Astrocyte (in vitro differentiated cells and primary cell): ENCODE data around the gene MYO5A. TPM values are rescaled to one million over a fixed set of nuclear protein-coding genes. Genes with fewer than 3 reads are reported as not detected.

Experiments
- DNase-seq: peaks from one replicate; pipeline ENCODE4 v3.0.0-alpha.2; 2010; ENCODE audit warnings: low read depth
- FAIRE-seq: peaks from 2 replicates; lab custom pipeline; 2011; peaks lifted over from hg19 to GRCh38; lab: Jason Lieb, UNC
- H2AFZ ChIP-seq: 2 replicates; pipeline ENCODE4 v1.6.0; 2012; ENCODE audit warnings: low read depth, low read length, inconsistent platforms
- H3K27ac ChIP-seq: 2 replicates; pipeline ENCODE4 v1.5.1; 2011; ENCODE audit warnings: low read depth, low read length, inconsistent platforms
- H3K27me3 ChIP-seq: 2 replicates; pipeline ENCODE4 v1.6.0; 2011; ENCODE audit warnings: low read length, inconsistent platforms; ENCODE audit not compliant: insufficient read depth
- H3K36me3 ChIP-seq: 2 replicates; pipeline ENCODE4 v1.5.1; 2011; ENCODE audit warnings: low read length, inconsistent platforms; ENCODE audit not compliant: insufficient read depth
- H3K4me1 ChIP-seq: 2 replicates; pipeline ENCODE4 v1.5.1; 2011; ENCODE audit warnings: low read length, inconsistent platforms; ENCODE audit not compliant: insufficient read depth
- H3K4me2 ChIP-seq: 2 replicates; pipeline ENCODE4 v1.6.0; 2012; ENCODE audit warnings: low read length, inconsistent platforms
- H3K4me3 ChIP-seq: 2 replicates; pipeline ENCODE4 v1.5.1; 2011; ENCODE audit warnings: low read depth, mild to moderate bottlenecking, low read length, inconsistent platforms; ENCODE audit not compliant: insufficient read depth
- H3K79me2 ChIP-seq: 2 replicates; pipeline ENCODE4 v1.6.0; 2012; ENCODE audit warnings: mild to moderate bottlenecking, low read length, inconsistent platforms; ENCODE audit not compliant: insufficient read depth
- H3K9ac ChIP-seq: 2 replicates; pipeline ENCODE4 v1.6.0; 2012; ENCODE audit warnings: mild to moderate bottlenecking, low read length, inconsistent platforms
- H3K9me3 ChIP-seq: 2 replicates; pipeline ENCODE4 v1.5.1; 2012; ENCODE audit warnings: low read depth, mild to moderate bottlenecking, low read length, inconsistent platforms; ENCODE audit not compliant: insufficient read depth
- H4K20me1 ChIP-seq: 2 replicates; pipeline ENCODE4 v1.6.0; 2012; ENCODE audit warnings: low read length, inconsistent platforms; ENCODE audit not compliant: insufficient read depth
- H3K27ac Mint-ChIP-seq: one replicate; pipeline ENCODE4 v1.8.0; 2021; ENCODE audit warnings: mild to moderate bottlenecking, mixed read lengths; ENCODE audit not compliant: unreplicated experiment
- H3K27me3 Mint-ChIP-seq: one replicate; pipeline ENCODE4 v1.8.0; 2021; ENCODE audit warnings: low read depth, mixed read lengths; ENCODE audit not compliant: unreplicated experiment
- H3K36me3 Mint-ChIP-seq: one replicate; pipeline ENCODE4 v1.8.0; 2021; ENCODE audit warnings: low read depth, mixed read lengths; ENCODE audit not compliant: unreplicated experiment
- H3K4me1 Mint-ChIP-seq: one replicate; pipeline ENCODE4 v1.8.0; 2021; ENCODE audit warnings: low read depth, mixed read lengths; ENCODE audit not compliant: unreplicated experiment
- H3K4me3 Mint-ChIP-seq: one replicate; pipeline ENCODE4 v1.8.0; 2021; ENCODE audit warnings: mild to moderate bottlenecking, moderate library complexity, mixed read lengths; ENCODE audit not compliant: unreplicated experiment
- H3K9me3 Mint-ChIP-seq: one replicate; pipeline ENCODE4 v1.8.0; 2021; ENCODE audit warnings: mild to moderate bottlenecking, mixed read lengths; ENCODE audit not compliant: unreplicated experiment
- EZH2 ChIP-seq: IDR thresholded peaks from 2 replicates; pipeline ENCODE4 v1.6.1; 2012; ENCODE audit warnings: mild to moderate bottlenecking, low read length, inconsistent platforms; ENCODE audit not compliant: insufficient read depth
- total RNA-seq: library from RNA; stranded (reverse); gene quantifications from 2 replicates; pipeline ENCODE4 v1.2.1, GENCODE V29; 2021
- TF ChIP-seq, protein P1 (sequence below): IDR thresholded peaks from 2 replicates; pipeline ENCODE4 v1.5.1; 2011; ENCODE audit warnings: low read depth, mild to moderate bottlenecking, inconsistent platforms, low read length, moderate library complexity; ENCODE audit not compliant: insufficient read depth

Gene MYO5A
- total RNA-seq, 1 donor from 2014 or later, result 47.6 TPM

DNA sequence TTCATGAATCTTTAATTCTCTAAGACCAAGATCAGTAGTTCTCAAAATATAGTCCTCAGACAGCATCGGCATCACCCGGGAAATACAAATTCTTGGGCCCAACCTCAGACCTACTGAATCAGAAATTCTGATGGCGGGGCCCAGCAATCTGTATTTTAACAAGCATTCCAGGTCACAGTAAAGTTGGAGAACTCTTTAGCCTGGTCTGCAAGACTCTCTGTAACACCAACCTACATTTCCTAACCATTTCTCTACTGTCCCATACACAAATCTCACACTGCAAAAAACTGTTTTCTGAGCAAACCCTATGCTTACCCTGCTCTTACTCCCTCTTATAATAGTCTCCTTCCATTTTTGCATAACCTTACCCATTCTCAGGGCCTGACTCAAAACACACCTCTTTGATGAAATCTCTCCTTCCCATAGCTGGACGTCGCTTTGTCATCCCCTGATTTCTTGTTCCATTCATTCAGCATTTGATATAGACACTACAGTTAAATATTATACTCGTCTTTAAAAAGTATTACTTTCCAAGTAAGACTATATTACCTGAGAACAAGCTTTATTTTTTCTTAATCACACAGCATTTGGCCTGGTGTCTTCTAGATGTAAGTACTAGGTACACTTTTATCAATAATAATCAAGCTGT, 149.8 kb downstream of the MYO5A start:
- no peak for FAIRE-seq
- peaks cover 9% of the 10 kb centered on the region for H3K36me3 ChIP-seq
- H3K4me1 ChIP-seq, result peaks cover 5% of the 10 kb centered on the region
- Mint-ChIP-seq H3K4me3 (no peak overlapping the region), H3K27me3 (no peaks in the 10 kb centered on the region), H3K27ac (no peak overlapping the region), H3K4me1 (peaks cover 3% of the 10 kb centered on the region), H3K9me3 (no peaks in the 10 kb centered on the region), H3K36me3 (peaks cover 41% of the 10 kb centered on the region)
- H3K27me3 ChIP-seq, result no peaks in the 10 kb centered on the region
- DNase-seq, result no peak
- no peaks in the 10 kb centered on the region for H3K79me2 ChIP-seq
- H3K4me2 ChIP-seq, result no peak overlapping the region
- no peak overlapping the region for H3K9ac ChIP-seq
- H4K20me1 ChIP-seq, result no peaks in the 10 kb centered on the region
- H3K4me3 ChIP-seq, result no peak overlapping the region
- TF ChIP-seq EZH2, result no peak
- TF ChIP-seq, protein P1, sequence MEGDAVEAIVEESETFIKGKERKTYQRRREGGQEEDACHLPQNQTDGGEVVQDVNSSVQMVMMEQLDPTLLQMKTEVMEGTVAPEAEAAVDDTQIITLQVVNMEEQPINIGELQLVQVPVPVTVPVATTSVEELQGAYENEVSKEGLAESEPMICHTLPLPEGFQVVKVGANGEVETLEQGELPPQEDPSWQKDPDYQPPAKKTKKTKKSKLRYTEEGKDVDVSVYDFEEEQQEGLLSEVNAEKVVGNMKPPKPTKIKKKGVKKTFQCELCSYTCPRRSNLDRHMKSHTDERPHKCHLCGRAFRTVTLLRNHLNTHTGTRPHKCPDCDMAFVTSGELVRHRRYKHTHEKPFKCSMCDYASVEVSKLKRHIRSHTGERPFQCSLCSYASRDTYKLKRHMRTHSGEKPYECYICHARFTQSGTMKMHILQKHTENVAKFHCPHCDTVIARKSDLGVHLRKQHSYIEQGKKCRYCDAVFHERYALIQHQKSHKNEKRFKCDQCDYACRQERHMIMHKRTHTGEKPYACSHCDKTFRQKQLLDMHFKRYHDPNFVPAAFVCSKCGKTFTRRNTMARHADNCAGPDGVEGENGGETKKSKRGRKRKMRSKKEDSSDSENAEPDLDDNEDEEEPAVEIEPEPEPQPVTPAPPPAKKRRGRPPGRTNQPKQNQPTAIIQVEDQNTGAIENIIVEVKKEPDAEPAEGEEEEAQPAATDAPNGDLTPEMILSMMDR, result no peak
- H3K9me3 ChIP-seq, result no peaks in the 10 kb centered on the region
- H2AFZ ChIP-seq, result no peak overlapping the region
- H3K27ac ChIP-seq, result no peak overlapping the region

GRCh38 chr15:52370010-52370409, 158.7 kb downstream of the MYO5A start:
- TF ChIP-seq, protein P1, result no peak
- TF ChIP-seq EZH2, result no peak
- H3K27me3 ChIP-seq, result no peaks in the 10 kb centered on the region
- H3K27ac Mint-ChIP-seq, result no peak overlapping the region
- H3K4me3 Mint-ChIP-seq, result no peak overlapping the region
- no peak overlapping the region for H3K4me3 ChIP-seq
- peaks cover 26% of the 10 kb centered on the region for H3K36me3 Mint-ChIP-seq
- no peaks in the 10 kb centered on the region for H3K79me2 ChIP-seq
- FAIRE-seq, result peak; percentile 26
- no peaks in the 10 kb centered on the region for H3K4me1 ChIP-seq
- H3K27ac ChIP-seq, result no peak overlapping the region
- no peak overlapping the region for H2AFZ ChIP-seq
- no peak overlapping the region for H3K4me2 ChIP-seq
- H3K36me3 ChIP-seq, result peaks cover 11% of the 10 kb centered on the region
- no peaks in the 10 kb centered on the region for H4K20me1 ChIP-seq
- no peaks in the 10 kb centered on the region for H3K27me3 Mint-ChIP-seq
- no peak overlapping the region for H3K9ac ChIP-seq
- H3K9me3 Mint-ChIP-seq, result no peaks in the 10 kb centered on the region
- peaks cover 7% of the 10 kb centered on the region for H3K4me1 Mint-ChIP-seq
- H3K9me3 ChIP-seq, result no peaks in the 10 kb centered on the region
- peak; percentile 8 for DNase-seq

GRCh38 chr15:52369455-52369854, 159.2 kb downstream of the MYO5A start:
- Histone ChIP-seq H3K36me3 (peaks cover 9% of the 10 kb centered on the region), H3K79me2 (no peaks in the 10 kb centered on the region), H3K4me1 (no peaks in the 10 kb centered on the region), H3K9me3 (no peaks in the 10 kb centered on the region), H2AFZ (no peak overlapping the region), H3K4me3 (no peak overlapping the region), H3K4me2 (no peak overlapping the region), H3K9ac (no peak overlapping the region), H4K20me1 (no peaks in the 10 kb centered on the region), H3K27me3 (no peaks in the 10 kb centered on the region), H3K27ac (no peak overlapping the region)
- FAIRE-seq (no peak), DNase-seq (no peak)
- Mint-ChIP-seq H3K27ac (no peak overlapping the region), H3K36me3 (peaks cover 23% of the 10 kb centered on the region), H3K27me3 (no peaks in the 10 kb centered on the region), H3K4me1 (peaks cover 7% of the 10 kb centered on the region), H3K4me3 (no peak overlapping the region), H3K9me3 (no peaks in the 10 kb centered on the region)
- no peak for TF ChIP-seq EZH2
- TF ChIP-seq, protein P1, result no peak
